Omental fat pad (tissue), 4 donors: ENCODE measurements around the gene DDX52. TPM values are rescaled to one million over a fixed set of nuclear protein-coding genes. Genes with fewer than 3 reads are reported as not detected.
"Not testable (repeated sequence)": the region's sequence is repeated elsewhere in the genome, so short reads cannot be mapped to it uniquely, and the experiment has no call there.

ENCODE experiments used
- ATAC-seq: fragments of 150-250 bp; one replicate; pipeline ENCODE4 v1.9.1; 2016; ENCODE audit warnings: mild to moderate bottlenecking, moderate library complexity; ENCODE audit not compliant: low FRiP score
- DNase-seq: peaks from one replicate; pipeline ENCODE4 v3.0.0-alpha.2; 2019; ENCODE audit warnings: low spot score
- total RNA-seq, 4 donors: library from RNA; depleted of rRNA; stranded (reverse); fragments of >200 nt; gene quantifications; one replicate each; pipeline ENCODE4 v1.1.0, GENCODE V29; 2016
- TF ChIP-seq, protein P1 (sequence below), 3 donors: fragments of 450-650 bp; IDR thresholded peaks; one replicate each; pipeline ENCODE4 v1.5.1; 2016 to 2017; ENCODE audit warnings: antibody characterized with exemption in 3 of 3, mild to moderate bottlenecking in 3 of 3, moderate library complexity in 2 of 3

The DDX52 gene
- total RNA-seq, 4 donors from 2014 or later: 13.1 to 23.9 (median 16.6) TPM

DNA sequence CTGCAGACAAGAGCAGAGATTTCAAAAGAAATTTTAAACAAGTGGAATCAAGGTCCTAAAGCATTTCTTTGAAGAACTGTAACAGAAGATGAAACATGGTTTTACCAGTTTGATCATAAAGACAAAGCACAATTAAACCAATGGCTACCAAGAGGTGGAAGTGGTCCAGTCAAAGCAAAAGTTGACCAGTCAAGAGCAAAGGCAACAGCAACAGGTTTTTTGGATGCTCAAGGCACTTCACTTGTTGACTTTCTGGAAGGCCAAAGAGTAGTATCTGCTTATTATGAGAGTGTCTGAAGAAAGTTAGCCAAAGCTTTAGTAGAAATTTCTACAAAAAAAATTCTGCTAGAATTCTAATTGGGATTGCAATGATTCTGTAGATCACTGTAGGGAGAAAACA lies 5.3 kb downstream of the DDX52 start:
- TF ChIP-seq, protein P1, sequence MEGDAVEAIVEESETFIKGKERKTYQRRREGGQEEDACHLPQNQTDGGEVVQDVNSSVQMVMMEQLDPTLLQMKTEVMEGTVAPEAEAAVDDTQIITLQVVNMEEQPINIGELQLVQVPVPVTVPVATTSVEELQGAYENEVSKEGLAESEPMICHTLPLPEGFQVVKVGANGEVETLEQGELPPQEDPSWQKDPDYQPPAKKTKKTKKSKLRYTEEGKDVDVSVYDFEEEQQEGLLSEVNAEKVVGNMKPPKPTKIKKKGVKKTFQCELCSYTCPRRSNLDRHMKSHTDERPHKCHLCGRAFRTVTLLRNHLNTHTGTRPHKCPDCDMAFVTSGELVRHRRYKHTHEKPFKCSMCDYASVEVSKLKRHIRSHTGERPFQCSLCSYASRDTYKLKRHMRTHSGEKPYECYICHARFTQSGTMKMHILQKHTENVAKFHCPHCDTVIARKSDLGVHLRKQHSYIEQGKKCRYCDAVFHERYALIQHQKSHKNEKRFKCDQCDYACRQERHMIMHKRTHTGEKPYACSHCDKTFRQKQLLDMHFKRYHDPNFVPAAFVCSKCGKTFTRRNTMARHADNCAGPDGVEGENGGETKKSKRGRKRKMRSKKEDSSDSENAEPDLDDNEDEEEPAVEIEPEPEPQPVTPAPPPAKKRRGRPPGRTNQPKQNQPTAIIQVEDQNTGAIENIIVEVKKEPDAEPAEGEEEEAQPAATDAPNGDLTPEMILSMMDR (IDR thresholded peaks at IDR 0.05): no peak
- ATAC-seq: no peak
- DNase-seq: no peak

DNA sequence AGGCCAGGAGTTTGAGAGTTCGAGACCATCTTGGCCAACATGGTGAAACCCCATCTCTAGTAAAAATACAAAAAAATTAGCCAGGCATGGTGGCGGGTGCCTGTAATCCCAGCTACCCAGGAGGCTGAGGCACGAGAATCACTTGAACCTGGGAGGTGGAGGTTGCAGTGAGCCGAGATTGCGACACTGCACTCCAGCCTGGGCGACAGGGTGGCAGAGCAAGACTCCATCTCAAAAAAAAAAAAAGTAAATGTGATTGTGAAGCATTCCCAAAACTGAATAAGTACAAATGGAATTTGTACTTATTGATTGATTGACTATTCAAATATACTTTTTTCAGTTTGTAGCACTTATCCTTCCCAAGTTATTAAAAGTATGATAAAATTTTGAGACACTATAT lies 26.8 kb downstream of the DDX52 start:
- not testable (repeated sequence) for ATAC-seq, DNase-seq

DNA sequence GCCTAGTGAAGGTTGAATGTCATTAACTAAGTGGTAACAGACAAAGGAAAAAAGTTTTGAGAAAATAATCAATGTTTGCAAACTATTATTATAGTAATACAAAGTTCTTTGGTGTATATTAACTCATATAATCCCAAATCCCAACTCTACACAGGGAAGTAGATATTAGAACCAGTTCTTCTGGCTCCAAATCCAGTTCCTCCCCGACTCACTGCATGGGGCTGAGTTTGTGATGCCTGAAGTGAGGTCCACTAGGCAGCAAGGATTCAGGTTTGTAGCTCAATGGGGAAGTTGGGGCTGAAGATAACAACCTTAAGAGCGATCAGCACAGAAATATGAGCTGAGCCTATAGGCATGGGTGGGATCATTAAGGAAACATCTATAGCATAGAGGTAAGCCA lies 28.4 kb downstream of the DDX52 start:
- no peak for ATAC-seq
- TF ChIP-seq, protein P1 (IDR thresholded peaks at IDR 0.05): no peak
- no peak for DNase-seq

DNA sequence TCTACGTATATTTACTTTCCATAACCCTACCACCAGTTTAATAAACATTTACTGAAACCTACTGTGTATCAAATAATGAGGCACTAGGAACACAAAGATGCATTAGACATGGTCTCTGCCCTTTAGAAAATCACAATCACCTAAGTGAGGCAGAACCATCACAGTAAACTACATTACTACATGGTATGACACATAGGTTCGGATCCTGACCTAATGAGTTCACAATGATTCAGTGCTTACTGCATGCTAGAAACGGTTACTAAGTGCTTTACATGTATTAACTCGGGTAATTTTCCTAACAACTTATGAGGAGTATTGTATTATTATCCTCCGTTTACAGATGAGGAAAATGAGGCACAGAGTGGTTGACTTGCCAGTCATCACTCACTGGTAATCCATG lies 28.9 kb downstream of the DDX52 start:
- ATAC-seq (no peak), DNase-seq (no peak)
- TF ChIP-seq, protein P1 (IDR thresholded peaks at IDR 0.05): no peak

DNA sequence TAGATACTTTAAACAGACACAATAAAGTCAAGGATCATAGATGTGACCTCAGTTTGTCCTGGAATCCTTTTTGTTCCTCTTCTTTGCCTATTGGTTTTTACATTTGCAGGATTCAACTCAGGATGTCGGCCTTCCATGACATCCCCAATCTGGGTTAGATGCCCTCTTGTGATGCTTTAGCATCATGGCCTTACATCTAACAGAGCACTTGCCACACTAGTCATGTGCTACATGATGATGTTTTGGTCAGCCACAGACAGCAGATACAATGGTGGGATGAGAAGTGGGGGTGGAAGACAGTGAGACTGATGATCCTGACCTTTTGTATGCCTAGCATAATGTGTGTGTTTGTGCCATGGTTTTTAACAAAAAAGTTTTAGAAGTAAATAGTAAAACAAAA lies 32.3 kb downstream of the DDX52 start:
- DNase-seq (no peak), ATAC-seq (no peak)
- TF ChIP-seq, protein P1 (IDR thresholded peaks at IDR 0.05): no peak

DNA sequence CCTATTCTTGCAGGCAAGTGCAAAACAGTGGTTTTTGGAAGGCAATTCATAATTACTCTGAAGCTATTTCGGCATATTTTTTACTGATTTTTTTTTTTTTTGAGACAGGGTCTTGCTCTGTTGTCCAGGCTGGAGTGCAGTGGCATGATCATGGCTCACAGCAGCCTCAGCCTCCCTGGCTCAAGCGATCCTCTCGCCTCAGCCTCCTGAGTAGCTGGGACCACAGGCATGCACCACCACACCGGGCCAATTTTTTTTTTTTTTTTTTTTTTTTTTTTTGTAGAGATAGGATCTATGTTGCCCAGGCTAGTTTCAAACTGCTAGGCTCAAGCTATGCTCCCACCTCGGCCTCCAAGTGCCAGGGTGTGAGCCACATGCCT lies 33.2 kb downstream of the DDX52 start:
- ATAC-seq, DNase-seq: not testable (repeated sequence)

DNA sequence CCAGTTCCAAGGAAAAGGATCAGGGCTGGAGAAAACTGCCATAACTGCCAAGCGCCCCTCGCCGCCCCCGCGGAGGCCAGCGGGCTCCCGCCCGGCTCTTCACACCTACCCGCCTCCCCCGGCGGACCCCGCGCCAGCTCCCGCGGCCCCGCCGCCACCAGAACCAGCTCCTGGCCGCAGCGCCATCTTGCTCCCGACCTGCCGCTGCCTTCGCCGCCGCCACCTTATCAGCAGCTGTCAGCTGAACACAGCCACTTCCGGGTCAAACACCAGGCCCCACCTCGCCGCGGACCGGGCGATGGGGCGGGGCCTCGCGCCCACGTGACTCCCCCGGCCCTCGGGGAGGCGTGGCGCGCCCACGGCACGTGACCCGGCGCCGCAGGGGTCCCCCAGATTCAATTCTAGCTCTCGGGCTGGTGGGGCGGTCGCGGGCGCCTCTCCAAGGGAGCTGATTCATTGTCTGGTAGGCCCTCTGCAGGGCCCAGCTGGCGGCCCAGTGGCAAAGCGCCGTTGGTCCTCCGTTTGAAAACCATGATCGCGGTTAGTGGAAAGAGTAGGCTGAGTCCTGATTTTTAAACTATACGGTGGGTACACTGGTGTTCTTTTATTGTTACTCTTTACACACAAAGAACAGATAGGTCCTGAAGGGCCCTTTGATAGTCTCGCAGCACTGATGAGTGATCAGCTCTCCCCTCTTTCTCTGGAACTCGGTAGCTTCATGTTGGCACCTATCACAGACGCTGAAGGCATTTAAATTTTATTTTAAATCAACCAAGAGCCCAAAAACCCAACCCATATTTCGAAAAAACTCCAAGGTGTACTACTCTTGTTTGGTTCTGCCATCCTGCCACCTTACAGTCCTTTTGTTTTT lies 33.8 kb downstream of the DDX52 start, which contains the start of gene SYNRG:
TSS of gene SYNRG (minus strand) at position 249 of the 871 bp plus-strand sequence. CDS start at position 186, 63 bp downstream.
- TF ChIP-seq, protein P1 (IDR thresholded peaks at IDR 0.05): no peak
- DNase-seq (peak; percentile 80), ATAC-seq (peak; percentile 97)
